ENCODE results near the gene PPP6R3.
A peak's percentile ranks its signal among the peaks of the same experiment; 100 is the strongest.

PPP6R3 gene

DNA sequence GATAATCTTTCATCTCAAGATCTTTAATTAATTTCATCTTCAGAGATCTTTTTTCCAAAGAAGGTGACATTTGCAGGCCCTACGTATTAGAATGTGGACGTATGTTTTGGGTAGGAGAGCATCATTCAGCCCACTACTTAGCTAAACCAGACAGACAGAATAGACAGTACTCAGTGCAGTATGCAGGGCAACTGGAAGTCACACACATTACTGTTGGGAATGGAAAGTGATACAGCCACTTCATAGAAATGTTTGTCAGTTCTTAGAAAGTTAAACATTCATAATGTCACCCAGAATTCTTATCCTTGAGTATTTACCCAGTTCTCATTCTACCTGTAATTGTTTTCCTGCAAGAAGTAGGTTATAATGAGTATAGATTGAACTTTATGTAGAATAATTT is 102.9 kb downstream of the PPP6R3 start:
- DNase-seq, result no peak

DNA sequence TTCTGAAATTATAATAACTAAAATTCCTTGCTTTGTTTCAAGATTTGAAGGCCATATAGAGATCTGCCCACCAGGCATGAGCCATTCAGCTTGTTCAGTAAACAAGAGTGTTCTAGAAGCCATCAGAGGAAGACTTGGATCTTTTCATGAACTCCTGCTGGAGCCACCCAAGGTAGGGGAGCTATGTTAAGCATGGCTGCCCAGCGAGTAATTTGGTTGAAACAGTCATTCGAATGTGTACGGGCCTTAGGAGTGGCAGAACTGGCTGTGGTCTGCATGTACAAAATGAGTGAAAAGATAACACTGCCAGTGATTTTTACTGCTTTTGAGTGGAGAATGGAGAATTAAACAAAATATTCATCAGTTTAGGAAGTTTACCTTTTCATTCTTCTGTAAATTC is 103.7 kb downstream of the PPP6R3 start:
- DNase-seq, result no peak

DNA sequence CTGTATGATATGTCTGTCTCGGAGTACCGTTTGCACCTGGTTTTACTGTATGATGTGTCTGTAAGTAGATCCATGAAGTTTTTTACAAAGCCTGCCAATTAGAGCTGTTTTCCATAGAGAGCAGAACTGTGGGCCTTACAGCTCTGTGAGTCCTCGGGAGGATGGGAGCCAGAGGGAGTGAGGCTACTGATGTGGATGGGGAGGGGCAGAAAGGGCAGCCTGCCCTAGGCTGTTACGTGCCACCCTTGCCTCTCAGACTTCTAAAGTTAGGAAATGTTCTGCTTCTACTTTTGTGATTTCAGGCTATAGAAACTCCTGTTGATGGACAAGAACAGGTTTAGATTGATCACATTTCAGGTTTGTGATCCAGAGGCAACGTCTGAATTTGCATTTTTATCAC is 105.2 kb downstream of the PPP6R3 start:
- no peak for DNase-seq

DNA sequence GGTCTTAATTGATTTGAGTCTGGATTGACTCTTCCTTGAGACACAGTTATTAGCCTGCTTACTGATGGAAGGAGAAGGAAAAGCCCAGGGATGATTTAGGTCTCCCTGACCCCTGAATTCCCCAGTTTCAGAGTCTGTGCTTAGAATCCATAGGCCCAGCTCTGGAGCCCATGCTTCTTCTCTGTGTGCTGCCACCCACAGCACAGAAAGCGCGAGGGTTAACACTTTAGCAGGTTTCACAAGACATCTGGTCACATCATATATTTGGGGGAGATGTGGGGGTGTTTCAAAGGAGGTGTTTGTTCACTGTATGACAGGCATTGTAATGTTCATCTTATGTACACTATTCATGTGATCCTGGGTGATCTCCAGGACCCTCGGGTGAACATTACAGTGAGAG is 107.0 kb downstream of the PPP6R3 start:
- DNase-seq, result no peak

DNA sequence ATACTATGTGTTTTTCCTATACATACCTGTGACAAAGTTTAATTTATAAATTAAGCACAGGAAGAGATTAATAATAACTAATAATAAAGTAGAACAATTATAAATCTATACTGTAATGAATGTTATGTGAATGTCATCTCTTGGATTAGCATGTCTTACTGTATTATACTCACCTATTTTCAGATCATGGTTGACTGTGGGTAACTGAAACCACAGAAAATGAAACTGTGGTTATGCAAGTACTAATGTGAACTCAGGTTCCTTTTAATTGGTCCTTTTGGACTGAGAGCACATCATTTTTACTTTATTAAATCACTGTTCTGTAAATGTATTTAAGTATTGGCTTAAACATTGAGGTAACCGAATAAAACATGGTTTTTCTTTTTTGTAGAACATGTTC is 108.8 kb downstream of the PPP6R3 start:
- no peak for DNase-seq

DNA sequence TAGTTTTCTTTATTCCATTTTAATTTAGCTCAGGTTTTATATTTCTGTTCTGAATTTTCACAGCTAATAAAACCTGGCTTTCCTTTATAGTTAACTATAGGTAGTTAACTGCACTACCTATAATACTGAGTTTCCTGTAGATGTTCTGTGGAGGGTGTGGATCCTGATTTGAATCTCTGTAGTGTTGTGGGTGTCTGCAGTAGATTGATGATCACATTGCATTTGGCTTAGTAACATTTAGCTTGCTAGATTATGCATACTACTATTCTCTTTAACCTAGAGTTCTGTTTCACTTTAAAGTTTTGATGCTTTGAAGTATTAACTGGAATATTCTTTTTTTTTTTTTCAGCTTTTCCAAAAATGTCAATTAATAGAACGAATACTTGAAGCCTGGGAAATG is 110.1 kb downstream of the PPP6R3 start:
- no peak for DNase-seq

DNA sequence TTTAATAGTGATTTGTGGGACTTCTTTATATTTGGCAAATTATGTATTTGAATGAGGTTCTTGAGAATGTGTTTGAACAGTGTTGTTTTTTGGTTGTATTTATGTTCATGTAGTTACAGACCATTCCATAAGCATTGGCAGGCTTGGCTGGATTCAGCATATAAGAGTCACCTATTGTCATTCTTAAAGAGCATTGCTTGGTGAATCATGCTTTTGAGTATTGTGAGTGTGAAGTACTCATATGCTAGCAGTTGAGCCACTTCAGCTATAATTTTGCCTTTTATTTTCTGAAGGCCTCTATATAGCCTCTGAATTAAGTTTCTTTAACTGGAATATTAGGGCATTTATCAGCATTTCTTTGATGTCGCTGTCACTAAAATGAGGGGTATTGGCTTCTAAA is 113.8 kb downstream of the PPP6R3 start:
- peak; percentile 45 for DNase-seq

DNA sequence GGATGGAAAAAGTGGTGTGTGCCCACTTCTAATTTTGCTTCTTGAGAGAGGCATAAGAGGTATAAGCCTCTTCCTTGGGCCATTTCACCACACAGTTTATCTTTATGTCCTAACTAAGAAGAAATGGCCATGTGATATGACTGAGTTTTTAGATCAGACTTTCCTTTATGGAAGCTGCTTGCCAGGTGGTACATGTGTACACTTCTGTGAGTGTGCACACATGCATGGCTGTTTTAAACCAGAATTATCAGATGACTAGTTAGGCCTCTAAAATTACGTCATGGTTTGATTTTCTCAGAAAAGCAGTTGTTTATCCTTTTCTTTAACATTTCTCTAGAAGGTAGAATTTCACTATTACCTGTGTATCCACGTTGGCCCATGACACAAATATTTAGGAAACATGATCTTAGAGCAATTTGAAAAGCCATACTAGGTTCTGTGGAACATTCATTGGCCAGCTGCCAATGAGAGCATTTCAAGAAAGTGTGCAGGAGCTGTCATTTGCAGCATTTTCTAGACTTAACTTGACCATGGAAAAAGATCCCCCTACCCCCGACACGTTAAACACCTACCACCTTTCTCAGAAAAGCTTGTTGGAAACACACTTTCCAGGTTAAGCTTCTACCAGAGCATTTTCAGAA is 114.6 kb downstream of the PPP6R3 start:
- DNase-seq, result no peak

DNA sequence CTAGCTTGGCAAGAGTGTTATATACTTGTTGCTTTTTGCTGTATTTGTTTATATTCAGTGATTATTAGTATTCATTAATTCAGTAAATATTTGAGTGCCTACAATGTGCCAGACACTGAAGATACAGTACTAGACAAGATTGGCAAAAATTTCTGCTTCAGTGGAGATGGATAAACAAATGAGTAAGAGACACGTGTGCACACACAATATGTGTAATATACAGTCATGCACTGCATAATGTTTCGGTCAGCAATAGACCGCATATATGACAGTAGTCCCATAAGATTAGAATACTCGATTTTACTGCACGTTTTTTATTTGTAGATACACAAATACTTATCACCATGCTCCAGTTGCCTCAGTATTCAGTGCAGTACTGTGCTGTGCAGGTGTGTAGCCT is 118.9 kb downstream of the PPP6R3 start:
- no peak for DNase-seq

DNA sequence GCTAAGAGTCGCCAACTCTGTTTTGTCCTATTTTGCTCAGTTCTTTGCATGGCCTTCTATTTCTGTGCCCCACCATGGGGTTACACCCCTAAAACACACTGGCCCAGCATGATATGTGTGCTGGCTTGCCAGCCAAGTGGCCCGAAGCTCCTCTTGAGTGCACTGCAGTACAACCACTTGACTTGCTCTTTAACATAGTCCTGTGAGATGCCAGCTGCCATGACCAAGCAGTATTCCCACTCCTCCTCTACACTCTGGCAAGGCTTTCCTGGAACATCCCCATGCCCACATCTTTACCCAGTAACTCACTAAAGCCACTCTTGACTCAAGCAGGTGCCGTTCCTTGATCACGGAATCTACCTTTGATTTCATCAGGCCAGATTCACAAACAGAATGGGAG is 120.9 kb downstream of the PPP6R3 start:
- DNase-seq, result no peak

DNA sequence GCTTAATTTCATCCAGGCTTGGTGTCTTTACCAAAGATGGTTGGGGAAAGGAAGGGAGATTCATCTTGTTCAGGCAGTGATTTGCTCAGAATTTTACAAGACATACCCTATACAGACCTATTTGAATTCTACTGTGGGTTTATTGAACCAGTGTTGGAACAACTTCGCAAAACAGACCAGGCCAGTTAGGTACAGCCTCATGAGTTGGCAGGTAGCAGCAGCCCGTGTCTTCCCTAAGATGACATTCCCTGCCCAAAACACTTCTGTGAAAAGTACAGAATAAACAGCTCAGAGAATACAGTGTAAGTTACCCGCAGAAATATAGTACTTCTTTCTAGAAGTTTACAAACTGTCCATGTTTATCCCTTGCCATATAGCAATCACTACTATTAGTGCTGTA is 121.3 kb downstream of the PPP6R3 start:
- no peak for DNase-seq

DNA sequence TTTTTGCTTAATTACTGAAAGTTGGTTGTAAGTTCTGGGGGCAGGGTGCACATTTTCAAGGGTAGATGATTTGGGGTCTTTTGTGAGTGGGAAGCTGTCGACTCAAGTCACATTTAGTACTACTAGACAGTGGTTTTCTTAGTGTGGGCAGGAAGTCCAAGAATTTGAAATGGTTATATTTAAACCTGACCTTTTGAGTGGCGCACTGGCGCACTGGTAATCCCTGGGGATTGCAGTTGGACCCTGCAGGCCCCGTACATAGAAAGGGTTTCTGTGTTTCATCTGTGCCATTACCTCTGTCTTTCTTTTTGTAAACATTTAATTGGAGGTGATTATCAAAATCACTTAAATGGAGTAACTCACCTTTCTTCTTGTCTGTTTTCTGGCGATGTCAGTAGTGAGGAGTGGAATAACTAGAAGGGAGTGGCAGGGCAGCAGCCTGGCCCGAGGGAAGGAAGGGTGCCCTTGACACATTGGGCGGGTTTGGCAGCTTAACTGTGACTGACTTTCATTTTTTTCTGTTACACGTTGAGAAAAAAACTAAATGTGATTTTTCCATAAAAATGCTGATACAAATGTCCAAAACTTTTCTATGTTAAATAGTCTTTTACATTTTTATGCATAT is 122.0 kb downstream of the PPP6R3 start:
- no peak for DNase-seq

DNA sequence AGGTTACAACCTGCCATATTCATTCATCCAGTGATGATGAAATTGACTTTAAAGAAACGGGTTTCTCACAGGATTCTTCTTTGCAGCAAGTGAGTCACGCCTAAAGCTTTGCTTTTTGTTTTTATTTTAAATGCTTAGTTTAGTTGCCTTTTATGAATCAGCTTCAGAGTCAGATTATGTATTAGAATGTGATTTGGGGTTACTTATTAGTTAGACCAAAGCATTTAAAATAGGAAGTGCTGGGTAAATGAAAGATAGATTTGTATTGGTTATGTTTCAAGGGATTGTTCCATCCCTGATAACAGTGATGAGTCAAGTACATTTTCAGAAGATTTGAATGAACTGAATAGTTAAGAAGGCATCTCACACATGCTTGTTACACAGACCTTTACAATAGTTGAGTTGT is 122.5 kb downstream of the PPP6R3 start:
- peak; percentile 79 for DNase-seq

DNA sequence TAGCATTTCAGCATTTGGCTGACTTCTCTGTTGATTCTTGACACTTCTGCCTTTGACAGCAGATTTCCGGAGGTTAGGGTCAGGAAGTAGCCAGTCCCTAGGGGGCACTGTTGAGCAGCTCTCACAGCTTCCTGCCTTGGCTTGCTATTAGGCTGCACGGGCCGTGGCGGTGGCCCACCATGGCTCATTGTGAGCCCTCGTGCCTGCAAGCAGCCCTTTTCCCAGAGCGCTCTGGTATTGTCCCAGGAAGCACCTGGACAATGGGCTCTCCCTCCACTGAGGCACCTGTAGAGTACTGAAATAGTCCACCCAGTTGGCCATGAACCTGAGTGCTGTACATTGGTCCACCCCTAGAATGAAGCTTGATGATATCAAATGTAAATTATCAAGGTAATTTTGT is 123.5 kb downstream of the PPP6R3 start:
- DNase-seq, result peak; percentile 12

DNA sequence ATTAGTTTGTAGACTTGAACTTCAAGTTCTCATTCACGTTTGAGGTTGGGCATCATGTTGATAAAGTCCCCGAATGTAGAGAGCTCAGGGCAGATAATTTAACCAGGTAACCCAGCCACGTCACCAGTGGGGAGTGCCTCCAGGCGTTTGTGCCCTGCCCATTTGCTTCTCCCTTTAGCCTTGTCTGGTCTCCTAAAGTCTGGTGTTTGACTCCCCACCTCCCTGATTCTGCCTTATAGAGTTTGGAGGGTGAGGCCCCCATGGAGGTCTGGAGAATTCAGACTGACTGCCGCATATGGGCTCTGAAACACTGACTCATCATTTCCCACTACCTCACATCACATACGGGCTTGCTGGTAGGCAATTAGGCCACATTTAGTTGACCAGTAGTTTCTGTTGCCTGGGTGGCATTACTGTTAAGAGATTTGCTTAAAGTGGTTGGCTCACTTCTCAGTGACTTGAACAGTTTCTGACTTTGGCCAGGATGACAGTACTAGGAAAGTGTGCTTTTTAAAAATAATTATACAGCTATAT is 124.5 kb downstream of the PPP6R3 start:
- no peak for DNase-seq

DNA sequence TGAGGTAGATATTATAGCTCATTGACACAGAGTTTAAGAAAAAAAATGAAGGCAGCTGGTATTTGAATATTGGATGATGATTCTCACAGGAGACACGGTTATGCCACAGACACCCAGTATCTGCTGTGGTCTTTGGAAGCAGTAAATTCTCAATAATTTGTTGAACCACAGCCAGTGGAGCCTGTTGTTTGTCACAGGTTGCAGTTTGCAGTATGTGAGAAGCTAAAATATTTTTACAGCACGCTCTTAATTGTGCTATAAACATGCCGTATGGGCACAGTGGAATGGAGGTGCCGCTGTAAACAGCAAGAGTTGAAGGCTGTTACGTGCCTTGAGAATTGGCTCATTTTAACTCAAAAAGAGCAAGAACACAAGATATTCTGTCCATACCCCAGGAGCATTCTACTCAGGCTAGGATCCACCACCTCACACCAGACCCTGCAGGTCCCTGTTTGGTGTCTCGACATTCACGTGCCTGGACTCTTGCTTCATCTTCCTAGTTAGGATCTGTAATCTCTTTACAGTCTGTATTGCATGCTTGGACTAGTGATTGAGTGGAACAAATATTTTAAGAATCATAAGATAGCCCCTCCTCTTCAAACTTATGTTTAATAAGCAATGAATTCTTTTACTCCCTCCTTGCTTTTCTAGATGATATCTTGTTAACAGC is 129.1 kb downstream of the PPP6R3 start:
- DNase-seq, result no peak

DNA sequence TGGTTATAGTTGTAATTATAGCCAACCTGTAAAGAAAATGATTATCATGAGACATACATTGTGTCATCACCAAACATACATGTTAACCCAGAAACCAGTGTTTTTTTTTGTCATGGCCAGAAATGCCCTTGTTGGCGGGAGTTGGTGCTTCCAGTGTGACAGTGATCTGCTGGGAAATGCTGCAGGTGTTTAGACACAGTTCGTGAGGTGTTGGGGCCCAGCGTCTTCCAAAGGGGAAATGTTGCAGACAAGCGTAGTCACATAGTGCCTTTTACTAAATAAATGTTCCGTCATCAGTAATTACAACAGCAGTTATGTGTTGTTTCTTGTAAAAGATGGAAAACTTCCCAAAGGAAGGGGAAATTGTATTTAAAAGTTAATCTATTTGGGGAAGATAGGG is 131.2 kb downstream of the PPP6R3 start:
- no peak for DNase-seq

DNA sequence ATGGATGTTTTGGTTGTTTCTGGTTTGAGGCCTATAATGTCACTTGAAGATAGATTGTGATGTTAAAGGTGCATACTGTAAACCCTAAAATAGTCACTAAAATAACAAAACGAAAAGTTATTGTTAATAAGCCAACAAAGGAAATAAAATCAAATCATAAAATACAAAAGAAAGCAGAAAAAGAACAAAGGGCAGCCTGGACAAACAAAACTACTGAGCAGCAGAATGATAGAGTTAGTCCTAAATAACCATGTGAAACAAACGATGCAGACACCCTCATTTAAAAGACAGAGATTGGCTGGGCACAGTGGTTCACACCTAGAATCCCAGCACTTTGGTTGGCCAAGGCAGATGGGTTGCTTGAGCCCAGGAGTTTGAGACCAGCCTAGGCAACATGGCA is 132.9 kb downstream of the PPP6R3 start:
- DNase-seq, result no peak

DNA sequence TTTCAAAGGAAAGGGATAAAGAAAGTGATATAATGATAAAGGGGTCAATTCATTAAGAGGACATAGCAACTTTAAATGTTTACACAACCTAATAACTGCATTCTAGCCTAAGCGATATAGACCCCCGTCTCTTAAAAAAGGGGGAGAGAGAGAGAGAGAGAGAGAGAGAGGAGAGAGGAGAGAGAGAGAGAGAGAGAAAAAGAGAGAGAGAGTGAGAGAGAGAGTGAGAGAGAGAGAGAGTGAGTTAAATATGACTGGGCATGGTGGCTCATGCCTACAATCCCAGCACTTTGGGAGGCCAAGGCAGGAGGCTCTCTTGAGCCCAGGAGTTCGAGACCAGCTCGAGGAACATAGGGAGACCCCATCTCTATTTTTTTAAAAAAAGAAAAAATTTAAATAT is 133.6 kb downstream of the PPP6R3 start:
- no peak for DNase-seq

DNA sequence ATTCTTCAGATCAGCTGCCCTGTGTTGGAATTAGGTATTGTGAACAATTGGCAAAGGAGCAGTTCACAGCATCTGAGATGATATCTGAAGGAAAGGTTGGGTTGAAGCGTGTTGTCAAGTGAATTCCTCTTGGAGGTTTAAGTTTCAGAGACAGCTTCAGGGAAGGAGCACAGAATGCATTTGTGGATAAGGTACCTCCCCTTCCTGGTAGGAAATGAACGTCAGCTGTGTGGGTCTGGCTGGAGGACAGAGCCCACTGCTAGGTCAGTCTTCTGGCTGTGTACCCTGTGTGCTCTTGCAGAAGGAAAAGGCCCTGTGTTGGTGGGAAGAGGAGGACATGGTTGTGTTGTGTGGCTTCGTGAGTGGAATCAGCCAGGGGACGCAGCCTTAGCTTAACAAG is 135.7 kb downstream of the PPP6R3 start:
- DNase-seq, result no peak

DNA sequence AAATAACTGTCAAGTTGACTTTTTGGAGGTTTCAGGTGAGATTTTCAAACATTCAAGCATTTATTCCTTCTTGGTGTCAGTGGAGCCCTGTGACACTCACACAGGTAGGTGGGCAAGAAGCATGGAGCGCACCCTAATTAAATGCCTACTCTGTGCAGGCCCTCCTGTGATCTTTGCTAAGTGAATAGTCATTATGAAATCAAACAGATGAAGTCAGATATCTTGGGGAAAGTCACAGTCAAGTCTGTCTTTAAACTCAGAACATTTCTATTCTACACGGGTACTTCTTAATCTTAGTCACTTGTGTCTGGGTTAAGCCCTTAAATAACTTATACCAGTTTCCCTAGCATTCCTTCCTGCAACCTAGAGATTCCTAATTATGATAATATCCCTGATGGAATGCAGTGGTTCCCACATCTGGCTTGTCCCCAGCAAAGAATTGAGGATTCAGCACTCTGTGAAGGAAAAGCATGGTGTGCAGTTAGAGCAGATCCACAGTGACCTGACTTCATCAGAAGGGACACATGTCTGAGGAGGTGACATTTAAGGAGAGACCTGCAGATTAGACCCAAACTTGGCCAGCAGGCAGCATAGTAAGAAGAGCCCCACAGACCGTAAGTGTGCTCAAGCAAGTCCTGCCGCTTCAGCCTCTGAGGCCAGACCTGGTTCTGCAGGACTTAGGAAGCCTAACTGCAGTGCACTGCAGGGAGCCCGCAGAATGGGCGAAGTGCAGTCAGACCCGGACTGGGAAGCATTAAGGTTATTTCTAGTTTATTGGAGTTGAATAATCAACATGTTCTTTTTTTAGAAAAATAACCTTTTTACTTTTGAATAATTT is 138.5 kb downstream of the PPP6R3 start:
- peak; percentile 34 for DNase-seq

DNA sequence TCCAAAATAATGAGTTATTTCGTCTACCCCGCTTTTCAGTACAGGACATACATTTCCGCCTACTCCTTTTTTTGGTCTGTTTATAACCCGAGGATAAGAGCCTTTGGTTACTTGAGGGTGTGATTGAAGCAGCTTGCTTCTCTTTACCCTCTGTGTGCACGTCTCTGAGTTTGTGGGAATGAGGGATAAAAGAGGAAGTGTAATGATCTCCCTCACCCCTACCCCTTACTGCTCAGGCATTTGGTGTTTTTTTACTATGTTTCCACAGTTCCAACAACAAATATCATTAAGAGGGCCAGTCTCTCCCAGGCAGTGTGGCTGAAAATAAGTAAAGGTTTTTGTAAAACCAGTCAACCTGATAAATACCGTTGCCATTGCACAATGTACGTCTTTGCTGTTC is 140.6 kb downstream of the PPP6R3 start:
- no peak for DNase-seq

DNA sequence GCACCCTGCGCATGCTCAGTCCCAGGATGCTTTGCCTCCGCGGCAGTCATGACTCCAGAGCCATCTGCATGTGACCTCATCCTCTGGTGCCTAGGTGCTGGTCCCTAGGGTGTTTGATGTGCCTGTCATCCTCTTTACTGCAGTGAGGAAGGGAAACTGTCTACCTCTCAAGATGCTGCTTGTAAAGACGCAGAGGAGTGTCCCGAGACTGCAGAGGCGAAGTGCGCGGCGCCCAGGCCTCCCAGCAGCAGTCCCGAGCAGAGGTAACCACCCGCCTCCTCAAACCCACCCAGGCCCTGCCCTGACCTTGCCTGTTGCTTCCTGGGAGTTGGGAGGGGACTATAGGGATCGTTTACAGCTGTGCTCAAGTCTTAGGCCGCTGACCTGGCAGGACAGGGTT is 149.2 kb downstream of the PPP6R3 start:
- no peak for DNase-seq
